SK-N-MC (cell line): ENCODE measurements around the gene ASH1L.
"Not testable (repeated sequence)": the region's sequence is repeated elsewhere in the genome, so short reads cannot be mapped to it uniquely, and the experiment has no call there.

Experiments
- DNase-seq: peaks from one replicate; pipeline ENCODE4 v3.0.0-alpha.2; 2011; ENCODE audit warnings: low read depth, low spot score
- H3K27ac ChIP-seq: fragments of 200-600 bp; sonication (generic); 2 replicates; pipeline ENCODE4 v1.5.1; 2016; ENCODE audit warnings: mixed run types
- H3K36me3 ChIP-seq: fragments of 200-600 bp; sonication (generic); 2 replicates; pipeline ENCODE4 v1.6.1; 2017; ENCODE audit warnings: antibody characterized with exemption, low read length, mixed read lengths; ENCODE audit not compliant: insufficient read depth
- H3K4me3 ChIP-seq: fragments of 200-600 bp; sonication (generic); 2 replicates; pipeline ENCODE4 v1.5.1; 2016
- H3K9ac ChIP-seq: fragments of 200-600 bp; sonication (generic); 2 replicates; pipeline ENCODE4 v1.8.0; 2017; ENCODE audit warnings: mixed run types, mixed read lengths; ENCODE audit not compliant: insufficient read length
- H3K9me3 ChIP-seq: fragments of 200-600 bp; sonication (generic); 2 replicates; pipeline ENCODE4 v1.6.1; 2017; ENCODE audit warnings: low read depth, mild to moderate bottlenecking, antibody characterized with exemption, low read length, moderate library complexity, mixed read lengths
- EZH2 ChIP-seq: fragments of 200-600 bp; sonication (generic); IDR thresholded peaks from one replicate; pipeline ENCODE4 v1.6.1; 2017; ENCODE audit warnings: antibody characterized with exemption
- FOXP2 ChIP-seq: optimal IDR thresholded peaks from 2 replicates; pipeline ENCODE3; 2011; ENCODE audit warnings: mild to moderate bottlenecking, moderate library complexity; ENCODE audit not compliant: insufficient read depth; ENCODE audit errors: extremely low read length, control extremely low read depth
- POLR2AphosphoS5 ChIP-seq: IDR thresholded peaks from 2 replicates; pipeline ENCODE4 v1.6.1; 2012; ENCODE audit warnings: mild to moderate bottlenecking, low read depth, low read length, borderline replicate concordance

Gene ASH1L

DNA sequence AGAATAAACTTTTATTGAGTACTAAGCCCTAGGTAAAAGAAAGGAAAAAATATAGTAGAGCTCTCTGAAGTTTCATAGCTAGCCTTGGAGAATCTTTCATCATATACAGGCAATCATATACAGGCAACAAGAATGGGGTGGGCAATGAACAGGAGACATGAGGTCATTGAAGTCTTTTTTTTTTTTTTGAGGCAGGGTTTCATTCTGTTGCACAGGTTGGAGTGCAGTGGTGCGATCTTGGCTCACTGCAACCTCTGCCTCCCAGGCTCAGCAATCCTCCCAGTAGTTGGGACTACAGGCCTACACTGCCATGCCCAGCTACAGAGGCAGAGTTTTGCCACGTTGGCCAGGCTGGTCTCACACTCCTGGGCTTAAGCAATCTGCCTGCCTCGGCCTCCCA lies 219.8 kb downstream of the ASH1L start:
- DNase-seq: no peak
- no peaks in the 10 kb centered on the region for H3K9me3 ChIP-seq
- no peak overlapping the region for H3K4me3 ChIP-seq
- TF ChIP-seq POLR2AphosphoS5 (no peak), FOXP2 (no peak), EZH2 (no peak)
- peaks cover 75% of the 10 kb centered on the region for H3K36me3 ChIP-seq
- no peak overlapping the region for H3K9ac ChIP-seq
- no peak overlapping the region for H3K27ac ChIP-seq

DNA sequence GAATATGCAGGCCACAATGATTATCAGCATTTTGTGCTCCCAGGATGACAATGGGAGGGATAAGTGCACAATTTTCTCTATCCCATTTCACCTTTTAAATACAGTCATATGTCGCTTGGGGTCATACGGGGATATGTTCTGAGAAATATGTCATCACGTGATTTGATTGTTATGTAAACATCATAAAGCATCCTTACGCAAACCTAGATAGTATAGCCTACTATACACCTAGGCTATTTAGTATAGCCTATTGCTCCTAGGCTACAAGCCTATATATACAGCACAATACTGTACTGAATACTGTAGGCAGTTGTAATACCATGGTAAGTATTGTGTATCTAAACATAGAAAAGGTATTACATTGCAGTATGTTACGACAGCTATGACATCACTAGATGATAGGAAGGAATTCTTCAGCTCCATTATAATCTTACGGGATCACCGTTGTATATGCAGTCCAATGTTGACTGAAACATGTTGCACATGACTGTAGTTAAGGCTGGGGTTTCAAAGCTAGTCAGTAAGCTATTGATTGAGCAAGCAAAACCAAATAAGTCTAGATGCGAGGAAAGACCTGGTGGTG lies 223.0 kb downstream of the ASH1L start:
- no peak for TF ChIP-seq FOXP2
- TF ChIP-seq EZH2: no peak
- TF ChIP-seq POLR2AphosphoS5: no peak
- Histone ChIP-seq H3K9ac (no peak overlapping the region), H3K9me3 (no peaks in the 10 kb centered on the region), H3K27ac (no peak overlapping the region), H3K4me3 (no peak overlapping the region), H3K36me3 (peaks cover 81% of the 10 kb centered on the region)
- no peak for DNase-seq

DNA sequence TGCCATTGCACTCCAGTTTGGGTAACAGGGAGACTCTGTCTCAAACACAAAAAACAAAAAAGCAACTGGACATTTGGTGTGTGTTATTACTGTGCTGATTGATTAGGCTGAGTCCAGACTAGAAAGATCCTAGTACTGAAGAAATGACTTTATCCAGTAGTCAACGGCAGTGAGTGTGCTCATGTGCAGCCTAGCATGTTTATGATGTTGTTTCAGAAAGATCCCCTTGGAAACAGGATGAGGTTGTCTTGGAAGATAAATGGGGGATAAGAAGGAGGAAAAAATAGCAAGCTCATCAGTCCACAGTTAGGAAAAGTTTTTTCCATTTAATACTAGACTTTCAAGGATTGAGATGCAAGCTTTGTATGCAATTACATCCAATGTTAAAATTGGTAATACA lies 227.6 kb downstream of the ASH1L start:
- Histone ChIP-seq H3K36me3 (peaks cover 69% of the 10 kb centered on the region), H3K9me3 (no peaks in the 10 kb centered on the region), H3K4me3 (no peak overlapping the region), H3K27ac (no peak overlapping the region), H3K9ac (no peak overlapping the region)
- no peak for TF ChIP-seq EZH2
- DNase-seq: no peak

DNA sequence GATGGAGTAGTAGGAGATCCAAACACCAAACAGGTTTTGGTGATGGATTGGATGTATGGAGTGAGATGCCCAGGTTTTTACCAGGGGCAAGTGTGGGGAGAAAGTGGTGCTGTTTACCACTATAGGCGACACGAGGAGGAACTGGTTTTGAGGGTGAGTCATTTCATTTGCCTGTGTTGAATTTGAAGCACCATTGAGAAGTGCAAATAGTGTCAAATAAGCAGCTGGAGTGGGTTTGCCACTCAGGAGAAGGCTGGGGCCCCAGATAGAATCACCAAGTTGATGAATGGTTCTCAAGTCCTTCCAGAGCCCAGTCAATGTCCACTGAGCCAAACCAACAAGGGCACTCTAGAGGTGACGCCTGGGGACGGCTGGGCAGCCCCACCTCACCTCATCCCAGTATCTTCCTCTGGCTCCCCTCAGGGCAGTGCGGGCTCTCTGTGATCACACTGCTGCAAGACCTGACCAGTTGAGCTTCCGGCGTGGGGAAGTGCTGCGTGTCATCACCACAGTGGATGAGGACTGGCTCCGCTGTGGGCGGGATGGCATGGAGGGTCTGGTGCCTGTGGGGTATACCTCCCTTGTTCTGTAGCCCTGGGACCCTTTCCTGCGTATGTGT lies 232.5 kb downstream of the ASH1L start:
- no peak overlapping the region for H3K9ac ChIP-seq
- no peak for DNase-seq
- H3K9me3 ChIP-seq: no peaks in the 10 kb centered on the region
- no peak for TF ChIP-seq EZH2
- no peak for TF ChIP-seq FOXP2
- TF ChIP-seq POLR2AphosphoS5: no peak
- H3K36me3 ChIP-seq: peaks cover 31% of the 10 kb centered on the region
- H3K4me3 ChIP-seq: no peak overlapping the region
- no peak overlapping the region for H3K27ac ChIP-seq

DNA sequence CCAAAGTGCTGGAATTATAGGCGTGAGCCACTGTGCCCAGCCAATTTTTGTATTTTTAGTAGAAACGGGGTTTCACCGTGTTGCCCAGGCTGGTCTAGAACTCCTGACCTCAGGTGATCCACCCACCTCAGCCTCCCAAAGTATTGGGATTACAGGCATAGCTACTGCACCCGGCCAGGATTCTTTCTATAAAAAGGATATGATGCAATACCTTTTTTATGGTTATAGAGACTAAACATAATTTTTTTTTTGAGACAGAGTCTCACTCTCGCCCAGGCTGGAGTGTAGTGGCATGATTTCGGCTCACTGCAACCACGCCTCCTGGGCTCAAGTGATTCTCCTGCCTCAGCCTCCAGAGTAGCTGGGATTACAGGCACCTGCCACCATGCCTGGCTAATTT lies 233.7 kb downstream of the ASH1L start:
- not testable (repeated sequence) for H3K4me3 ChIP-seq, H3K9ac ChIP-seq, DNase-seq, H3K9me3 ChIP-seq
- Histone ChIP-seq H3K36me3 (peaks cover 24% of the 10 kb centered on the region), H3K27ac (peak overlapping the region; percentile 19; the same call in 1 of the 2 replicates)

DNA sequence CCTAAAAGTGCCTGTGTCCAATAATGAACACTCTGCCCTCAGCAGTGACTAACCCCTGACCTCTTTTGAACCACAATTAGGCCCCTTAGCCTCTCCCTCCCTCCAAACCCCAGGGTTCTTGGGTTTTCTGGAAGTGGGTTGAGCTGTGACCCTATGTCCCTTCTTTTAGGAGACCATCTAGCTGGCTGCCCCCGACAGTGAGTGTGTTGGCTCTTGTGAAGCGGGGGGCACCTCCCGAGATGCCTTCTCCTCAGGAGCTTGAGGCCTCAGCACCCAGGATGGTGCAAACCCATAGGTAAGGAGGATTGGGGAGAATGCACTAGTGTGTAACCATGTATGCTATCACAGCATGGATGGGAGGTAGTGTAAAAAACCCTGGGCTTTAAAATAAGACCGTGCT lies 234.6 kb downstream of the ASH1L start:
- no peaks in the 10 kb centered on the region for H3K9me3 ChIP-seq
- H3K27ac ChIP-seq: no peak overlapping the region; the same call in 1 of the 2 replicates
- no peak for TF ChIP-seq POLR2AphosphoS5
- TF ChIP-seq FOXP2: no peak
- TF ChIP-seq EZH2: no peak
- no peak for DNase-seq
- no peak overlapping the region for H3K9ac ChIP-seq
- no peak overlapping the region for H3K4me3 ChIP-seq
- peaks cover 17% of the 10 kb centered on the region for H3K36me3 ChIP-seq

DNA sequence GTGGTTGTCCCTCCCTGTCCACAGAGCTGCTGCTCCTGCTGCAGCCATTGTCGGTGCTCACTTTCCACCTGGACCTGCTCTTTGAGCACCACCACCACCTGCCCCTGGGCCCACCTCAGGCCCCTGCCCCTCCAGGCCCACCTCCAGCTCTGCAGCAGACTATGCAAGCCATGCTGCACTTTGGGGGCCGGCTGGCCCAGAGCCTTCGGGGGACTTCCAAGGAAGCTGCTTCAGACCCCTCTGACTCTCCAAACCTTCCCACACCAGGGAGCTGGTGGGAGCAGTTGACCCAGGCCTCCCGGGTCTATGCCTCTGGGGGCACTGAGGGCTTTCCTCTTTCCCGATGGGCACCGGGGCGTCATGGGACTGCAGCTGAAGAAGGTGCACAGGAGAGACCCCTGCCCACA lies 236.0 kb downstream of the ASH1L start:
- H3K9ac ChIP-seq: no peak overlapping the region
- no peak overlapping the region; the same call in 1 of the 2 replicates for H3K27ac ChIP-seq
- no peaks in the 10 kb centered on the region for H3K9me3 ChIP-seq

DNA sequence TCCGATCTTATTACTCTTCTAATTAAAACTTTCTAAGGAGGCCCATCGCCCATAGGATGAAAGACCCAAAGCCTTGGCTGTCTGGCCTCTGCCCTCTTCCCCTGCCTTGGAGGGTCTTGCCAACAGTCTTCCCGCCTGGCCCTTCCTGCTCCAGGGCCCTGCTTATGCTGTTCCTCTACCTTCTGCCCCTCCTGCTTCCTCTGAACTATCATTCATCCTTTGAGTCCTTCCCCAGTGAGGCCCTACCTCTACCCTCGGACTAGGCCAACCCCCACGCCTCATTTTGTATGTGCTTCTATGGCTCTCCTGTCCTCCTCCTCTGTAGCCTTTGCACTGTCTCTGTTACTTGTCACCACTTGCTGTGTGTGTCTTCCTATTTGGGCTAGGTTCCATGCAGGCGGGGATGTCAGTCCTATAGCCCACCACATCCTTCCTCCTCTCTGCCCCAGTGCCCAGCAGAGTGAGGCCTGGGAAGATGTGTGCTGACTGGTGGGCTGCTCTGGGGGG lies 236.5 kb downstream of the ASH1L start:
- Histone ChIP-seq H3K9me3 (no peaks in the 10 kb centered on the region), H3K4me3 (no peak overlapping the region), H3K27ac (no peak overlapping the region), H3K36me3 (peaks cover 14% of the 10 kb centered on the region), H3K9ac (no peak overlapping the region)
- TF ChIP-seq POLR2AphosphoS5: no peak; the same call in 1 of the 2 replicates
- TF ChIP-seq EZH2: no peak
- no peak for TF ChIP-seq FOXP2
- no peak for DNase-seq

More for the DNA sequence above, 236.0 kb downstream of the ASH1L start:
- Histone ChIP-seq H3K36me3 (peaks cover 17% of the 10 kb centered on the region), H3K4me3 (no peak overlapping the region)
- TF ChIP-seq EZH2: no peak
- TF ChIP-seq FOXP2: no peak
- no peak for TF ChIP-seq POLR2AphosphoS5
- no peak for DNase-seq

DNA sequence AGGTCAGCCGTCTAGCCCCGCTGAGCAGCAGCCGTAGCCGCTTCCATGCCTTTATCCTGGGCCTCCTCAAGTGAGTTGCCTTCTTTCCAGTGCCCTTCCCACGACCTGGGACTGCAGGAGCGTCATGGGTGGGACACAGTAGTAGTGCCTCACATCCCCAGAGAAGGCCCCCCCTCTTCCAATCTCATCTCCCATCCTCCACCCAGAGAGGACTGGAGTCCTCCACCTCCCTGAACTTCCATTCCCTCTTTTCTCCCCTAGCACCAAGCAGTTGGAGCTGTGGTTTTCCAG lies 237.1 kb downstream of the ASH1L start:
- no peak for TF ChIP-seq POLR2AphosphoS5
- TF ChIP-seq EZH2: no peak
- TF ChIP-seq FOXP2: no peak
- no peak overlapping the region for H3K27ac ChIP-seq
- no peaks in the 10 kb centered on the region for H3K9me3 ChIP-seq
- H3K9ac ChIP-seq: no peak overlapping the region
- peak overlapping the region; percentile 84; the same call in 1 of the 2 replicates for H3K4me3 ChIP-seq
- DNase-seq: no peak
- peaks cover 9% of the 10 kb centered on the region for H3K36me3 ChIP-seq
